Measurements from ENCODE around the gene ICAM4. TPM values are rescaled to one million over a fixed set of nuclear protein-coding genes. Genes with fewer than 3 reads are reported as not detected.
A peak's percentile ranks its signal among the peaks of the same experiment; 100 is the strongest.

The ICAM4 gene
- total and polyA plus RNA-seq, 2 of the 13 experiments (the other 11 are each of a cell fraction or from before 2014, with no cell fraction given), result 2.9 to 4.0 TPM

GRCh38 chr19:10290876-10291553, 4.3 kb downstream of the ICAM4 start (continued):
- TF ChIP-seq RAD51 (IDR thresholded peaks at IDR 0.05; ENCODE audit: borderline replicate concordance), result no peak
- 0 out of 2 replicates have a peak, but pooled peaks have one; percentile 40 for TF ChIP-seq DRAP1 (CRISPR knock-in tag; IDR thresholded peaks at IDR 0.05)
- no peak for TF ChIP-seq ZNF597 (CRISPR knock-in tag; IDR thresholded peaks at IDR 0.05)
- TF ChIP-seq ZBTB44 (CRISPR knock-in tag; IDR thresholded peaks at IDR 0.05), result no peak
- TF ChIP-seq GABPB1 (CRISPR knock-in tag; IDR thresholded peaks at IDR 0.05), result peak; percentile 51; the same call in 1 of the 2 replicates
- TF ChIP-seq ZFP62 (CRISPR knock-in tag; IDR thresholded peaks at IDR 0.05), result no peak
- no peak for TF ChIP-seq CAMTA2 (CRISPR knock-in tag; IDR thresholded peaks at IDR 0.05; ENCODE audit: borderline replicate concordance)
- no peak for TF ChIP-seq MAF1 (CRISPR knock-in tag; IDR thresholded peaks at IDR 0.05; ENCODE audit: borderline replicate concordance)
- TF ChIP-seq GTF2F1 (IDR thresholded peaks at IDR 0.05; ENCODE audit: low read length), result no peak
- no peak for TF ChIP-seq ZSCAN30 (CRISPR knock-in tag; IDR thresholded peaks at IDR 0.05)
- TF ChIP-seq ZFP37 (CRISPR knock-in tag; IDR thresholded peaks at IDR 0.05; ENCODE audit: borderline replicate concordance), result no peak
- TF ChIP-seq THAP11 (CRISPR knock-in tag; IDR thresholded peaks at IDR 0.05), result no peak
- TF ChIP-seq ZSCAN20 (CRISPR knock-in tag; IDR thresholded peaks at IDR 0.05; ENCODE audit: borderline replicate concordance), result no peak
- TF ChIP-seq ZNF317 (CRISPR knock-in tag; IDR thresholded peaks at IDR 0.05), result no peak
- TF ChIP-seq WIZ (CRISPR knock-in tag; IDR thresholded peaks at IDR 0.05), result no peak
- TF ChIP-seq ZNF737 (CRISPR knock-in tag; IDR thresholded peaks at IDR 0.05; ENCODE audit: borderline replicate concordance), result no peak
- no peak for TF ChIP-seq ZNF703 (CRISPR knock-in tag; IDR thresholded peaks at IDR 0.05; ENCODE audit: borderline replicate concordance)
- no peak for TF ChIP-seq CREB3 (CRISPR knock-in tag; IDR thresholded peaks at IDR 0.05)
- no peak for TF ChIP-seq ZNF850 (CRISPR knock-in tag; conservative IDR thresholded peaks at IDR 0.05)
- 0 out of 2 replicates have a peak, but pooled peaks have one; percentile 28 for TF ChIP-seq SP2 (CRISPR knock-in tag; IDR thresholded peaks at IDR 0.05)
- no peak for TF ChIP-seq ZMAT5 (CRISPR knock-in tag; IDR thresholded peaks at IDR 0.05; ENCODE audit: borderline replicate concordance, low read depth)
- TF ChIP-seq MAX (IDR thresholded peaks at IDR 0.05), result peak; percentile 13; the same call in 1 of the 2 replicates
- TF ChIP-seq ZNF10 (CRISPR knock-in tag; IDR thresholded peaks at IDR 0.05; ENCODE audit: borderline replicate concordance, low read depth), result no peak
- no peak; the same call in 1 of the 2 replicates for TF ChIP-seq EZH2 (conservative IDR thresholded peaks at IDR 0.05; ENCODE audit: low read depth, low read length)
- no peak for TF ChIP-seq MLX (CRISPR knock-in tag; IDR thresholded peaks at IDR 0.05)
- no peak for TF ChIP-seq FOXA3 (CRISPR knock-in tag; IDR thresholded peaks at IDR 0.05)
- no peak for TF ChIP-seq SNRNP70 (IDR thresholded peaks at IDR 0.05; ENCODE audit: low read depth, low read length)
